Sigmoid colon (tissue), 4 donors: Measurements from ENCODE around the gene RAB4A.

Experiments
- CTCF ChIP-seq, 4 experiments: fragments of 450-650 bp in 3 of 4; fragments of 200-600 bp in 1 of 4; IDR thresholded peaks; one replicate each; pipeline ENCODE4 v1.5.1; 2016 to 2019; ENCODE audit warnings: antibody characterized with exemption in 4 of 4, mild to moderate bottlenecking in 3 of 4, moderate library complexity in 2 of 4
- EP300 ChIP-seq, 4 donors: sonication (generic); formaldehyde crosslinking; IDR thresholded peaks; one replicate each; pipeline ENCODE4 v1.6.1; 2017; ENCODE audit warnings: antibody characterized with exemption in 4 of 4
- POLR2A ChIP-seq, 2 donors: fragments of 450-650 bp; IDR thresholded peaks; one replicate each; pipeline ENCODE4 v1.6.1; 2016; ENCODE audit warnings: antibody characterized with exemption in 2 of 2, mild to moderate bottlenecking in 2 of 2, moderate library complexity in 2 of 2

- TF ChIP-seq CTCF (IDR thresholded peaks at IDR 0.05), result no peak
- TF ChIP-seq EP300 (IDR thresholded peaks at IDR 0.05), result no peak
- no peak for TF ChIP-seq POLR2A (IDR thresholded peaks at IDR 0.05)
These were observed 41.7 kb upstream of the RAB4A start for GRCh38 chr1:229229137-229229720.
